Activated effector memory CD4-positive, alpha-beta T cell treated with anti-CD3 and anti-CD28 coated beads, Interleukin-2, amount 50 U/mL, for 16 hours (primary cell): ENCODE results near the gene SIM2.

Experiments used
- DNase-seq: peaks from one replicate; pipeline ENCODE4 v3.0.0-alpha.2; 2020

The SIM2 gene

GRCh38 chr21:36773117-36773516, 74.2 kb downstream of the SIM2 start:
- no peak for DNase-seq

GRCh38 chr21:36773995-36774394, 75.1 kb downstream of the SIM2 start:
- DNase-seq = no peak

GRCh38 chr21:36776981-36777617, 78.2 kb downstream of the SIM2 start:
- no peak for DNase-seq

GRCh38 chr21:36780861-36781260, 81.9 kb downstream of the SIM2 start:
- no peak for DNase-seq

- no peak for DNase-seq
Observed at GRCh38 chr21:36783612-36784374, 84.9 kb downstream of the SIM2 start.

GRCh38 chr21:36784947-36785346, 86.0 kb downstream of the SIM2 start:
- DNase-seq = no peak

GRCh38 chr21:36785615-36786014, 86.7 kb downstream of the SIM2 start:
- no peak for DNase-seq

- DNase-seq = no peak
Observed at GRCh38 chr21:36786186-36786585, 87.3 kb downstream of the SIM2 start.

GRCh38 chr21:36788120-36788638, 89.3 kb downstream of the SIM2 start:
- no peak for DNase-seq

GRCh38 chr21:36790616-36791015, 91.7 kb downstream of the SIM2 start:
- DNase-seq = no peak

- no peak for DNase-seq
Observed at GRCh38 chr21:36791180-36791579, 92.3 kb downstream of the SIM2 start.

GRCh38 chr21:36791695-36792470, 93.0 kb downstream of the SIM2 start:
- DNase-seq = no peak

GRCh38 chr21:36792505-36792967, 93.6 kb downstream of the SIM2 start:
- no peak for DNase-seq

- DNase-seq = no peak
Observed at GRCh38 chr21:36796070-36796469, 97.2 kb downstream of the SIM2 start.

GRCh38 chr21:36798491-36798890, 99.6 kb downstream of the SIM2 start:
- DNase-seq = no peak
